ENCODE data around the gene VOPP1. TPM values are rescaled to one million over a fixed set of nuclear protein-coding genes. Genes with fewer than 3 reads are reported as not detected.

VOPP1 gene
- total and polyA plus RNA-seq, 10 of the 15 experiments (the other 5 are each of a cell fraction or from before 2014, with no cell fraction given): 32.8 to 206 (median 129) TPM

DNA sequence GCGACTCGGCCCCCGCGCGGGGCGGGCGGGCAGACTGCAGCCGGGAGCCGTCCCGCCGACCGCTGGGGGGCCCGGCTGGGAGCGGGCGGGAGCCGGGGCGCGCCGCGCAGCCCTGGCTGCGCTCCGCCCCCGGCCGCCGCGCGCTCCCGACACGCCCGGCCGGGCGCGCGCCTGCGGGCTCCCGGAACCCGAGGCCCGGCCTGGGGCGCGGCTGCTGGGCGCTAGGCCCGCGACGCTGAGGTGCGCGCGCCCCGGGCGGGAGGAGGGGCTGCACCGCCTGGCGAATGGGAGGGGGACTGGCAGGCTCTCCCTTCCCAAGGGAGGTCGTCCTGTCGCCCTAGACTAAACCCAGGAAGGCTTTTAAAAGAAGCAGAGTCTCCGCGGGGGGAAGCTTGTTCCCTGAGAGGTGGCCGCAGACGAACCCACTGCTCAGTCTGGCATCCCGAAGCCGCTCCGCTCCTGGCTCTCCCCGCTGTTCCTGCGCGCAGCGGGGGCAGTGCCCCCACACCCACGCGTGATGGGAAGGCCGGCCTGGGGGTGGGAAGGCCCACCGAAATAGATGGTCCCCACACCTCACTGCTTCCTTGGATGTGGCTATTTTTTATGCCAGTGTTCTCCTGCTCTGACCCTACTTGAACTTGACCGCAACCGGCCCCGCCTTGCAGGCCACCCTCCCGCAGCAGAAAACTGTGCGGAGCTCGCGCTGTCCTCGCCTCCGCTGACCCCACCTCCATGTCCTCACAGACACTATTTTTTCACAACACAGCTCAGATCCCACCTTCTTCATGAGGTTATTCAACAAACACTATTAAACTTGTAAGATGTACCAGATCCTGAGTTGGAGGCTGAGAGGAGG, at the start of gene VOPP1 (continued):
- TF ChIP-seq, protein P1, sequence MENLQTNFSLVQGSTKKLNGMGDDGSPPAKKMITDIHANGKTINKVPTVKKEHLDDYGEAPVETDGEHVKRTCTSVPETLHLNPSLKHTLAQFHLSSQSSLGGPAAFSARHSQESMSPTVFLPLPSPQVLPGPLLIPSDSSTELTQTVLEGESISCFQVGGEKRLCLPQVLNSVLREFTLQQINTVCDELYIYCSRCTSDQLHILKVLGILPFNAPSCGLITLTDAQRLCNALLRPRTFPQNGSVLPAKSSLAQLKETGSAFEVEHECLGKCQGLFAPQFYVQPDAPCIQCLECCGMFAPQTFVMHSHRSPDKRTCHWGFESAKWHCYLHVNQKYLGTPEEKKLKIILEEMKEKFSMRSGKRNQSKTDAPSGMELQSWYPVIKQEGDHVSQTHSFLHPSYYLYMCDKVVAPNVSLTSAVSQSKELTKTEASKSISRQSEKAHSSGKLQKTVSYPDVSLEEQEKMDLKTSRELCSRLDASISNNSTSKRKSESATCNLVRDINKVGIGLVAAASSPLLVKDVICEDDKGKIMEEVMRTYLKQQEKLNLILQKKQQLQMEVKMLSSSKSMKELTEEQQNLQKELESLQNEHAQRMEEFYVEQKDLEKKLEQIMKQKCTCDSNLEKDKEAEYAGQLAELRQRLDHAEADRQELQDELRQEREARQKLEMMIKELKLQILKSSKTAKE (IDR thresholded peaks at IDR 0.05; ENCODE audit: low read depth, poor library complexity, severe bottlenecking): no peak
- TF ChIP-seq, protein P2, sequence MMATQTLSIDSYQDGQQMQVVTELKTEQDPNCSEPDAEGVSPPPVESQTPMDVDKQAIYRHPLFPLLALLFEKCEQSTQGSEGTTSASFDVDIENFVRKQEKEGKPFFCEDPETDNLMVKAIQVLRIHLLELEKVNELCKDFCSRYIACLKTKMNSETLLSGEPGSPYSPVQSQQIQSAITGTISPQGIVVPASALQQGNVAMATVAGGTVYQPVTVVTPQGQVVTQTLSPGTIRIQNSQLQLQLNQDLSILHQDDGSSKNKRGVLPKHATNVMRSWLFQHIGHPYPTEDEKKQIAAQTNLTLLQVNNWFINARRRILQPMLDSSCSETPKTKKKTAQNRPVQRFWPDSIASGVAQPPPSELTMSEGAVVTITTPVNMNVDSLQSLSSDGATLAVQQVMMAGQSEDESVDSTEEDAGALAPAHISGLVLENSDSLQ (IDR thresholded peaks at IDR 0.05): no peak
- 0 out of 2 replicates have a peak, but pooled peaks have one; percentile 9 for TF ChIP-seq CREM (IDR thresholded peaks at IDR 0.05; ENCODE audit: low read depth)
- peak; percentile 63 for TF ChIP-seq POLR2A (IDR thresholded peaks at IDR 0.05; ENCODE audit: low read depth, low read length)
- no peak for TF ChIP-seq CBX3 (IDR thresholded peaks at IDR 0.05; ENCODE audit: borderline replicate concordance, low read depth)
- TF ChIP-seq EED (IDR thresholded peaks at IDR 0.05; ENCODE audit: low read depth): 0 out of 2 replicates have a peak, but pooled peaks have one; percentile 61
- no peak for TF ChIP-seq TCF12 (IDR thresholded peaks at IDR 0.05; ENCODE audit: low read depth, low read length)
- no peak; the same call in 1 of the 2 replicates for TF ChIP-seq LARP7 (IDR thresholded peaks at IDR 0.05)
- no peak for TF ChIP-seq SREBF1 (IDR thresholded peaks at IDR 0.05; ENCODE audit: low read length)
- no peak for TF ChIP-seq SMC3 (IDR thresholded peaks at IDR 0.05; ENCODE audit: borderline replicate concordance, low read length)
- TF ChIP-seq ATF7 (IDR thresholded peaks at IDR 0.05; ENCODE audit: low read depth): no peak
- no peak for TF ChIP-seq MXI1 (IDR thresholded peaks at IDR 0.05; ENCODE audit: low read depth, low read length)
- TF ChIP-seq ESRRA (IDR thresholded peaks at IDR 0.05; ENCODE audit: low read length): no peak
- no peak for TF ChIP-seq SUPT20H (IDR thresholded peaks at IDR 0.05; ENCODE audit: borderline replicate concordance, control insufficient read depth, low read depth, low read length)
- peak in 1 of 2 experiments; percentile 78; a peak in 2 of 3 replicates for TF ChIP-seq EGR1 (IDR thresholded peaks at IDR 0.05; ENCODE audit: borderline replicate concordance in 1 of 2, low read depth in 2 of 2, low read length in 2 of 2)
- no peak for TF ChIP-seq MYB (IDR thresholded peaks at IDR 0.05; ENCODE audit: borderline replicate concordance, low read depth, low read length)
- TF ChIP-seq, protein P3, sequence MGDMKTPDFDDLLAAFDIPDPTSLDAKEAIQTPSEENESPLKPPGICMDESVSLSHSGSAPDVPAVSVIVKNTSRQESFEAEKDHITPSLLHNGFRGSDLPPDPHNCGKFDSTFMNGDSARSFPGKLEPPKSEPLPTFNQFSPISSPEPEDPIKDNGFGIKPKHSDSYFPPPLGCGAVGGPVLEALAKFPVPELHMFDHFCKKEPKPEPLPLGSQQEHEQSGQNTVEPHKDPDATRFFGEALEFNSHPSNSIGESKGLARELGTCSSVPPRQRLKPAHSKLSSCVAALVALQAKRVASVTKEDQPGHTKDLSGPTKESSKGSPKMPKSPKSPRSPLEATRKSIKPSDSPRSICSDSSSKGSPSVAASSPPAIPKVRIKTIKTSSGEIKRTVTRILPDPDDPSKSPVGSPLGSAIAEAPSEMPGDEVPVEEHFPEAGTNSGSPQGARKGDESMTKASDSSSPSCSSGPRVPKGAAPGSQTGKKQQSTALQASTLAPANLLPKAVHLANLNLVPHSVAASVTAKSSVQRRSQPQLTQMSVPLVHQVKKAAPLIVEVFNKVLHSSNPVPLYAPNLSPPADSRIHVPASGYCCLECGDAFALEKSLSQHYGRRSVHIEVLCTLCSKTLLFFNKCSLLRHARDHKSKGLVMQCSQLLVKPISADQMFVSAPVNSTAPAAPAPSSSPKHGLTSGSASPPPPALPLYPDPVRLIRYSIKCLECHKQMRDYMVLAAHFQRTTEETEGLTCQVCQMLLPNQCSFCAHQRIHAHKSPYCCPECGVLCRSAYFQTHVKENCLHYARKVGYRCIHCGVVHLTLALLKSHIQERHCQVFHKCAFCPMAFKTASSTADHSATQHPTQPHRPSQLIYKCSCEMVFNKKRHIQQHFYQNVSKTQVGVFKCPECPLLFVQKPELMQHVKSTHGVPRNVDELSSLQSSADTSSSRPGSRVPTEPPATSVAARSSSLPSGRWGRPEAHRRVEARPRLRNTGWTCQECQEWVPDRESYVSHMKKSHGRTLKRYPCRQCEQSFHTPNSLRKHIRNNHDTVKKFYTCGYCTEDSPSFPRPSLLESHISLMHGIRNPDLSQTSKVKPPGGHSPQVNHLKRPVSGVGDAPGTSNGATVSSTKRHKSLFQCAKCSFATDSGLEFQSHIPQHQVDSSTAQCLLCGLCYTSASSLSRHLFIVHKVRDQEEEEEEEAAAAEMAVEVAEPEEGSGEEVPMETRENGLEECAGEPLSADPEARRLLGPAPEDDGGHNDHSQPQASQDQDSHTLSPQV (IDR thresholded peaks at IDR 0.05): no peak
- TF ChIP-seq, protein P4, sequence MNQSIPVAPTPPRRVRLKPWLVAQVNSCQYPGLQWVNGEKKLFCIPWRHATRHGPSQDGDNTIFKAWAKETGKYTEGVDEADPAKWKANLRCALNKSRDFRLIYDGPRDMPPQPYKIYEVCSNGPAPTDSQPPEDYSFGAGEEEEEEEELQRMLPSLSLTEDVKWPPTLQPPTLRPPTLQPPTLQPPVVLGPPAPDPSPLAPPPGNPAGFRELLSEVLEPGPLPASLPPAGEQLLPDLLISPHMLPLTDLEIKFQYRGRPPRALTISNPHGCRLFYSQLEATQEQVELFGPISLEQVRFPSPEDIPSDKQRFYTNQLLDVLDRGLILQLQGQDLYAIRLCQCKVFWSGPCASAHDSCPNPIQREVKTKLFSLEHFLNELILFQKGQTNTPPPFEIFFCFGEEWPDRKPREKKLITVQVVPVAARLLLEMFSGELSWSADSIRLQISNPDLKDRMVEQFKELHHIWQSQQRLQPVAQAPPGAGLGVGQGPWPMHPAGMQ (IDR thresholded peaks at IDR 0.05; ENCODE audit: borderline replicate concordance): no peak
- no peak for TF ChIP-seq NFXL1 (IDR thresholded peaks at IDR 0.05; ENCODE audit: borderline replicate concordance)
